Prostate gland (tissue), 2 donors: ENCODE data around the gene CFAP46. TPM values are rescaled to one million over a fixed set of nuclear protein-coding genes. Genes with fewer than 3 reads are reported as not detected.

Source experiments
- DNase-seq: peaks from one replicate; pipeline ENCODE4 v3.0.0-alpha.2; 2019; ENCODE audit warnings: low spot score
- H3K27ac ChIP-seq, 2 donors: fragments of 200-600 bp; sonication (generic); 2 replicates each; pipeline ENCODE4 v1.5.1; 2017 to 2019
- H3K27me3 ChIP-seq: fragments of 200-600 bp; sonication (generic); replicated peaks from 2 replicates; pipeline ENCODE4 v1.5.1; 2019; ENCODE audit not compliant: insufficient read depth
- H3K36me3 ChIP-seq, 2 donors: fragments of 200-600 bp; sonication (generic); 1 replicate in 1 of 2; 2 replicates in 1 of 2; pipeline versions ENCODE4 v1.5.1 to v1.8.1; 2017 to 2019
- H3K4me1 ChIP-seq: fragments of 200-600 bp; sonication (generic); replicated peaks from 2 replicates; pipeline ENCODE4 v1.5.1; 2019
- H3K4me3 ChIP-seq, 2 donors: fragments of 200-600 bp; sonication (generic); 2 replicates each; pipeline ENCODE4 v1.5.1; 2017 to 2019
- H3K9me3 ChIP-seq: fragments of 200-600 bp; sonication (generic); 2 replicates; pipeline ENCODE4 v1.5.1; 2017
- POLR2A ChIP-seq: fragments of 450-650 bp; IDR thresholded peaks from one replicate; pipeline ENCODE4 v1.6.1; 2016; ENCODE audit warnings: antibody characterized with exemption, mild to moderate bottlenecking
- POLR2AphosphoS5 ChIP-seq: sonication (generic); formaldehyde crosslinking; IDR thresholded peaks from one replicate; pipeline ENCODE4 v1.6.1; 2017; ENCODE audit warnings: antibody characterized with exemption
- WGBS: methylation state at CpG from one replicate; pipeline ENCODE4 v1.1.5; 2018; 5-methylcytosine and 5-hydroxymethylcytosine counted together
- intact Hi-C: fragments of 100-400 bp; cut with DNase I; formaldehyde crosslinking; loops from one replicate; pipeline ENCODE4 v1.14.2; 2022
- total RNA-seq, 2 donors: library from RNA; depleted of rRNA; stranded (reverse); fragments of >200 nt; gene quantifications; one replicate each; pipeline ENCODE4 v1.1.0, GENCODE V29; 2016
- TF ChIP-seq, protein P1 (sequence below), 4 experiments: fragments of 200-600 bp in 2 of 4; fragments of 450-650 bp in 2 of 4; sonication (generic) in 2 of 4; IDR thresholded peaks; 1 replicate in 3 of 4; 2 replicates in 1 of 4; pipeline ENCODE4 v1.5.1; 2016 to 2019; ENCODE audit warnings: antibody characterized with exemption in 4 of 4, mild to moderate bottlenecking in 2 of 4, moderate library complexity in 2 of 4

Gene CFAP46
- total RNA-seq, 2 donors from 2014 or later: 1.4 to 9.3 TPM

DNA sequence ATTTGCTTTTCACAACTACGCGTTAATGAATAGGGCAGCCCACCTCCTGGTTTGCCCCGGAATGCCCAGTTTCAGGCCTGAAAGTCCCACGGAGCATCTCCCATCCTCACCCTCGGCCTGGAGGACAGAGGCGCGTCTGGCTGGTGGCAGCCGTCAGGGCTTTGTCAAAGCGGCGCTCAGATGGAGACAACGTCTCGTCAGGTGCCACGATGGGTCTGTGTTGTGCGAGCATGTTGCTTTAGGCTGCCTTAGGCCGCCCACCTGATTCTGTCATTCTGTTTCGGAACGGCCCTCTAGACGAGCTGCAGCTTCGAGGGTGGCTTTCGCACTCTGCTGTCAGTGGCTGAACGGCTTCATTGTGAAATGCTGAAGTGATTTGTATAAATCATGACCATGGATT is 39.4 kb upstream of the CFAP46 start:
- DNase-seq: no peak
- WGBS: 84% methylated on average over 21 of the region's 21 CpGs
- no peaks in the 10 kb centered on the region for H3K9me3 ChIP-seq
- intact Hi-C loops: no loop called here
- H3K4me3 ChIP-seq: no peak overlapping the region
- no peak overlapping the region for H3K27ac ChIP-seq
- TF ChIP-seq POLR2AphosphoS5 (no peak), POLR2A (no peak)
- TF ChIP-seq, protein P1, sequence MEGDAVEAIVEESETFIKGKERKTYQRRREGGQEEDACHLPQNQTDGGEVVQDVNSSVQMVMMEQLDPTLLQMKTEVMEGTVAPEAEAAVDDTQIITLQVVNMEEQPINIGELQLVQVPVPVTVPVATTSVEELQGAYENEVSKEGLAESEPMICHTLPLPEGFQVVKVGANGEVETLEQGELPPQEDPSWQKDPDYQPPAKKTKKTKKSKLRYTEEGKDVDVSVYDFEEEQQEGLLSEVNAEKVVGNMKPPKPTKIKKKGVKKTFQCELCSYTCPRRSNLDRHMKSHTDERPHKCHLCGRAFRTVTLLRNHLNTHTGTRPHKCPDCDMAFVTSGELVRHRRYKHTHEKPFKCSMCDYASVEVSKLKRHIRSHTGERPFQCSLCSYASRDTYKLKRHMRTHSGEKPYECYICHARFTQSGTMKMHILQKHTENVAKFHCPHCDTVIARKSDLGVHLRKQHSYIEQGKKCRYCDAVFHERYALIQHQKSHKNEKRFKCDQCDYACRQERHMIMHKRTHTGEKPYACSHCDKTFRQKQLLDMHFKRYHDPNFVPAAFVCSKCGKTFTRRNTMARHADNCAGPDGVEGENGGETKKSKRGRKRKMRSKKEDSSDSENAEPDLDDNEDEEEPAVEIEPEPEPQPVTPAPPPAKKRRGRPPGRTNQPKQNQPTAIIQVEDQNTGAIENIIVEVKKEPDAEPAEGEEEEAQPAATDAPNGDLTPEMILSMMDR (IDR thresholded peaks at IDR 0.05): no peak
- no peaks in the 10 kb centered on the region for H3K27me3 ChIP-seq
- H3K4me1 ChIP-seq: no peaks in the 10 kb centered on the region
- H3K36me3 ChIP-seq: no peaks in the 10 kb centered on the region

DNA sequence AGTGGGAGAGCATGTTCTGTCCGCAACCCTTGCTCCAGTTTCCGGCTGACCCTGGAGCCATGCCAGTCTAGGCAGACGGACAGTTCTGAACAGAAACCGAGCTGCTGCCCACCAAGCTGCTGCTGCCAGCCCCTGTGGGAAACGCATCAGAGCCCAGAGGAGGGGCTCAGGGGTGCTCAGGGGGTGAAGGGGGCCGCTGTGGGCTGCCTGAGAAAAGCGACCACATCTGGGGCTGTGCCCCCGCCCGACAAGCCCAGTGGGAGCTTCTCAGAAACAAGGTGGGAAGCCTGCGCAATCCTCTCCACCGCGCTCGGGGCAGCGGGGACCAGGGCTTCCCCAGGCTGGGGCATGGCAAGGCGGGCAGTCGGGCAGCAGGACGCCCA is 38.8 kb upstream of the CFAP46 start:
- DNase-seq: no peak
- Histone ChIP-seq H3K4me3 (no peak overlapping the region), H3K27me3 (no peaks in the 10 kb centered on the region), H3K9me3 (no peaks in the 10 kb centered on the region), H3K36me3 (no peaks in the 10 kb centered on the region), H3K27ac (no peak overlapping the region), H3K4me1 (no peaks in the 10 kb centered on the region)
- TF ChIP-seq, protein P1 (IDR thresholded peaks at IDR 0.05): no peak
- TF ChIP-seq POLR2AphosphoS5 (no peak), POLR2A (no peak)
- WGBS: 75% methylated on average over 16 of the region's 17 CpGs
- intact Hi-C loops: no loop called here

DNA sequence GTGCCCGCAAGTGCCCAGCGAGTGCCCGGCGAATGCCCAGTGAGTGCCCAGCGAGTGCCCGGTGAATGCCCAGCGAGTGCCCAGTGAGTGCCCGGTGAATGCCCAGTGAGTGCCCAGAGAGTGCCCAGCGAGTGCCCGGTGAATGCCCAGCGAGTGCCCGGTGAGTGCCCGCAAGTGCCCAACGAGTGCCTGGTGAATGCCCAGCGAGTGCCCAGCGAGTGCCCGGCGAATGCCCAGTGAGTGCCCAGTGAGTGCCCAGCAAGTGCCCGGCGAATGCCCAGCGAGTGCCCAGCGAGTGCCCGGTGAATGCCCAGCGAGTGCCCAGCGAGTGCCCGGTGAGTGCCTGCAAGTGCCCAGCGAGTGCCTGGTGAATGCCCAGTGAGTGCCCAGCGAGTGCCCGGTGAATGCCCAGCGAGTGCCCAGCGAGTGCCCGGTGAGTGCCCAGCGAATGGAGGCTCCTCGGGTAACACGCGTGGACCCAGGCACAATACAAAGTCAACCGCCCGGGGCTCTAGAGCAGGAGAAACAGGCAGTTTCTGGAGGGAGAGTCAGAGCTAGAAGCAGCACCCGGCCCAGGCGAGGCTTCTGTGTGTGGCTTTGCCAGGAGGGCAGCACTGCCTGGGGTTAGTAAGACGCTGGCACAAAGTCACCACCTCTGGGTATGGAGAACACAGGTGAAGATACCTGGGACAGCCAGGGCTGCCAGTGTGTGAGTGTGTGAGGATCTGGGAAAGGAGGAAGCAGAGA is 38.2 kb upstream of the CFAP46 start:
- no peaks in the 10 kb centered on the region for H3K27me3 ChIP-seq
- no peak overlapping the region for H3K27ac ChIP-seq
- no peaks in the 10 kb centered on the region for H3K9me3 ChIP-seq
- TF ChIP-seq POLR2A (no peak), POLR2AphosphoS5 (no peak)
- TF ChIP-seq, protein P1 (IDR thresholded peaks at IDR 0.05): no peak
- no peak for DNase-seq
- WGBS: 84% methylated on average over 27 of the region's 41 CpGs
- H3K4me3 ChIP-seq: no peak overlapping the region
- intact Hi-C loops: no loop called here
- H3K36me3 ChIP-seq: no peaks in the 10 kb centered on the region
- no peaks in the 10 kb centered on the region for H3K4me1 ChIP-seq

DNA sequence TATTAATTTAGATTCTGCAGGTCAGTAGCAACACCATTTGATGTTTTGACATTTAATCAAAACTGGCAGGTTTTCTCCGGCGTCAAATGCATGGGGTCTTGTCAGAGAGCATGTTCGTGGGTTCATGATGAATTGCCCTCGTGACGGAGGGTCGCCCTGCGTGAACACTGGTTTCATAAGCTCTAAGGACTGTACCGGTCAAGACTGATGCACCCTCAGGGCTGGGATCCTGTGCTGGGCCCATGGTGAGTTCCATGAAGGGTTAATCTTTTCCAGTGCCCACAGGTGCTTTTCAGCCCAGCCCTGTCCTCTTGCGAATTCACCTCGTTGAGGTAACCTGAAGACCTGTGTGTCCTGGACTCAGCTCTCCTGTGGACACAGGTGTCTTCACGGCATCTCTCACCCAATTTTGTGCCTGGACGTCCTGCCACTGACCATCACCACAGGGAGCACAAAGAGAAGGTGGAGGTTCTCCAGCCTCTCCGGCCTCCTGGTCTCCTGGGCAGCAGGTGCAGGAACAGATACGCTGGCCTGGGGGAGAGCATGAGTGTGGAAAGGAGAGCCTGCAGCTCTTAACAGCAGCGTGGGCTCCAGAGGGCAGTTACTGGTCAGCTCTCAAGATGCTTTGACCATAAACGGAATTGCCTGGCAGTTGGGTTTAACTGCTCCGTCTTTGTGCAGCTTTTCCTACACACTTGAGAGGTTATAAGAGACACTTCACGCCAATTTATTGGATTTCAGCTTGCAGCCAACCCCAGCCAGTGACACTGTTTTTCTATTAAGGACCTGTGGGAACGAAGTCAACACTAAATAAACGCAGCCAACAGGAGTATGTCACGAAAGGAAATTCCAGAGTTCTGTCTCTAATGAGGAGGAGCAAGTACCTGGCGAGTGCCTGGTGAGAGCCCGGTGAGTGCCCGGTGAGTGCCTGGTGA is 37.4 kb upstream of the CFAP46 start:
- no peak overlapping the region for H3K27ac ChIP-seq
- no peaks in the 10 kb centered on the region for H3K9me3 ChIP-seq
- intact Hi-C loops: no loop called here
- DNase-seq: no peak
- no peak overlapping the region for H3K4me3 ChIP-seq
- H3K4me1 ChIP-seq: no peaks in the 10 kb centered on the region
- H3K27me3 ChIP-seq: peaks cover 7% of the 10 kb centered on the region
- TF ChIP-seq POLR2A (no peak), POLR2AphosphoS5 (no peak)
- TF ChIP-seq, protein P1 (IDR thresholded peaks at IDR 0.05): no peak
- no peaks in the 10 kb centered on the region for H3K36me3 ChIP-seq
- 50% methylated on average over 24 of the region's 24 CpGs for WGBS
